OCI-LY3 (cell line): ENCODE results near the gene AOAH.

Experiments used
- H2AFZ ChIP-seq: fragments of 200-600, 300-600 bp; shearing (Covaris generic); 2 replicates; pipeline ENCODE4 v1.6.0; 2014; ENCODE audit warnings: antibody characterized with exemption, low read depth, low read length
- H3K27ac ChIP-seq: fragments of 200-600, 300-600 bp; sonication (generic); 2 replicates; pipeline ENCODE4 v1.5.1; 2014; ENCODE audit warnings: mild to moderate bottlenecking, low read length, moderate library complexity, mixed read lengths
- H3K27me3 ChIP-seq: fragments of 200-600, 300-600 bp; sonication (generic); 2 replicates; pipeline ENCODE4 v1.6.1; 2014; ENCODE audit warnings: low read depth, low read length, mixed read lengths
- H3K36me3 ChIP-seq: fragments of 200-600, 300-600 bp; sonication (generic); replicated peaks from 2 replicates; pipeline ENCODE3; 2014; ENCODE audit warnings: low read depth, low read length, mixed read lengths
- H3K4me1 ChIP-seq: fragments of 300-600, 200-600 bp; sonication (generic); 2 replicates; pipeline ENCODE4 v1.6.1; 2014; ENCODE audit warnings: low read length, mixed read lengths
- H3K4me2 ChIP-seq: fragments of 200-600, 300-600 bp; sonication (generic); 2 replicates; pipeline ENCODE4 v1.6.1; 2014; ENCODE audit warnings: low read length, mixed read lengths
- H3K4me3 ChIP-seq: fragments of 300-600, 200-600 bp; sonication (generic); 2 replicates; pipeline ENCODE4 v1.5.1; 2014; ENCODE audit warnings: antibody characterized with exemption, mild to moderate bottlenecking, low read length, moderate library complexity
- H3K79me2 ChIP-seq: fragments of 300-600, 200-600 bp; shearing (Covaris generic); 2 replicates; pipeline ENCODE4 v1.6.1; 2014; ENCODE audit warnings: mild to moderate bottlenecking, low read length, mixed read lengths
- H3K9ac ChIP-seq: fragments of 300-600, 200-600 bp; shearing (Covaris generic); 2 replicates; pipeline ENCODE4 v1.6.0; 2014; ENCODE audit warnings: mild to moderate bottlenecking, low read length, moderate library complexity
- H3K9me3 ChIP-seq: fragments of 200-600, 300-600 bp; shearing (Covaris generic); 2 replicates; pipeline ENCODE4 v1.6.1; 2014; ENCODE audit warnings: low read length, mixed read lengths; ENCODE audit not compliant: insufficient read depth
- H4K20me1 ChIP-seq: fragments of 200-600, 300-600 bp; sonication (generic); 2 replicates; pipeline ENCODE4 v1.6.1; 2016; ENCODE audit warnings: low read length, mixed read lengths; ENCODE audit not compliant: insufficient read depth
- EZH2phosphoT487 ChIP-seq: fragments of 200-600 bp; shearing (Covaris generic); IDR thresholded peaks from 2 replicates; pipeline ENCODE4 v1.6.1; 2018; ENCODE audit warnings: antibody characterized with exemption, mixed run types, low read depth
- TF ChIP-seq, protein P1 (sequence below): fragments of 200-600, 300-600 bp; sonication (generic); IDR thresholded peaks from 2 replicates; pipeline ENCODE4 v1.5.1; 2014; ENCODE audit warnings: antibody characterized with exemption, low read length, low read depth

Gene AOAH

DNA sequence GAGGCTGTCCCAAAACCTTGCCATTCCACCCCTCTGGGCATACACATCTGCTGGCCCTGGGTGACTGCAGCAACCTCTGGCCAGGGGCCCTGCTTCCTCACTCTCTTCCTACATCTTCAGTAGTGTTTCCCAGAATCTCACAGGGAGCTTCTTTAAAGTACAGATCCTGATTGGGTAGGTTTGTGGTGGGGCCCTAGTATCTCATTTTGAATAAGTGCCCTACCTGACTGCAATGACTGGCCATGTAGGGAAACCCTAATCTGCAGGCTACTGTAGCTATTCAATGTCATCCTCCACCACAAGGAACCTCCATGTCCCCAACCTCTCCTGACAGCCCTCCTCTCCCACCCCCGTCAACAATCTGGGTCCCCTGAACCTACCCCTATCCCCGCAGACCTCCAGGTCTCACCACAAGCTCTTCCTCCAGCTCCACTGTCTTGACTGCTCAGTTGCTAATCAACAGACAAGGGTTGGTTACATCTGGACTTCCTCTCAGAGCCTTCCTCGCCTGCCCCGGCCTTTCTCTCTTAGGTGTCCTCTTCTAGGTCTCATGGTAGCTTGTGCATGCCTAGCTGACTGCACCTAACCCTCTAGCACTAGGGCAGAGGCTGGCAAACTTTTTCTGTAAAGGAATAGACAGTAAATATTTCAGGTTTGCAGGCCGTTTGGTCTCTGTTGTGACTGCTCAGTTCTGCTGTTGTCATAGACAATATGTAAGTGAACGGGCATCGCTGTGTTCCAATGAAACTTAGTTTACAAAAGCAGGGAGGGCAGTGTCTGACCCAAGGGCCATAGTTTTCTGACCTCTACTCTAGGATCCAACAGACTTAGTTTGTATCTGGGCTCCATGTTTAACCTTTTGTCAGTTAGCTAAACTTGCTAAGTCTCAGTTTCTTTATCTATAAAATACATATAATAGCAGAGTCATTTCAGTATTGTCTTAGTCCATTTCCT is 121.1 kb downstream of the AOAH start:
- Histone ChIP-seq H3K27ac (no peak overlapping the region), H3K4me3 (no peak overlapping the region), H4K20me1 (no peaks in the 10 kb centered on the region), H2AFZ (no peak overlapping the region), H3K9ac (no peak overlapping the region), H3K79me2 (no peaks in the 10 kb centered on the region), H3K4me1 (peaks cover 14% of the 10 kb centered on the region), H3K36me3 (no peaks in the 10 kb centered on the region), H3K4me2 (no peak overlapping the region), H3K9me3 (no peaks in the 10 kb centered on the region), H3K27me3 (peaks cover 25% of the 10 kb centered on the region)
- TF ChIP-seq, protein P1, sequence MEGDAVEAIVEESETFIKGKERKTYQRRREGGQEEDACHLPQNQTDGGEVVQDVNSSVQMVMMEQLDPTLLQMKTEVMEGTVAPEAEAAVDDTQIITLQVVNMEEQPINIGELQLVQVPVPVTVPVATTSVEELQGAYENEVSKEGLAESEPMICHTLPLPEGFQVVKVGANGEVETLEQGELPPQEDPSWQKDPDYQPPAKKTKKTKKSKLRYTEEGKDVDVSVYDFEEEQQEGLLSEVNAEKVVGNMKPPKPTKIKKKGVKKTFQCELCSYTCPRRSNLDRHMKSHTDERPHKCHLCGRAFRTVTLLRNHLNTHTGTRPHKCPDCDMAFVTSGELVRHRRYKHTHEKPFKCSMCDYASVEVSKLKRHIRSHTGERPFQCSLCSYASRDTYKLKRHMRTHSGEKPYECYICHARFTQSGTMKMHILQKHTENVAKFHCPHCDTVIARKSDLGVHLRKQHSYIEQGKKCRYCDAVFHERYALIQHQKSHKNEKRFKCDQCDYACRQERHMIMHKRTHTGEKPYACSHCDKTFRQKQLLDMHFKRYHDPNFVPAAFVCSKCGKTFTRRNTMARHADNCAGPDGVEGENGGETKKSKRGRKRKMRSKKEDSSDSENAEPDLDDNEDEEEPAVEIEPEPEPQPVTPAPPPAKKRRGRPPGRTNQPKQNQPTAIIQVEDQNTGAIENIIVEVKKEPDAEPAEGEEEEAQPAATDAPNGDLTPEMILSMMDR: no peak
- TF ChIP-seq EZH2phosphoT487: no peak

DNA sequence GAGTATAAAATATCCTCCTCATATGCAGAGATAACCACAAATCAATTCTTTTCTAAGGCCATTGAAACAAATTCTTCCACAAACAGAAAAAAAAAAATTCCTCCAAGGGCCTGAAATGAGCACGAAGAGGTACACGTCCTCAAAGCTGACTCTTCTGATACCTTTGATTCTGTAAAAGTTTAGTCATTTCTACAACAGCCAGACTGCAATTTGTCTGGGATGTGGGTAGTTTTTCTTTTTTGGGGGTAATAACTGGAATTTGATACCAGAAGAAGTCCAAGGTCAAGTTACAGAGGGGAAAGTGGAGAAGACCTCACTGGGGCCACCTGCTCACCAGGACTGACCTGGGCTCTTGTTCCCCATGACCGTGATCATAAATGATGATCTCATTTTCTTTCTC is 121.8 kb downstream of the AOAH start:
- peaks cover 14% of the 10 kb centered on the region for H3K4me1 ChIP-seq
- H3K79me2 ChIP-seq: no peaks in the 10 kb centered on the region
- no peak overlapping the region for H3K4me2 ChIP-seq
- H3K9me3 ChIP-seq: no peaks in the 10 kb centered on the region
- no peak overlapping the region for H2AFZ ChIP-seq
- H3K36me3 ChIP-seq: no peaks in the 10 kb centered on the region
- H3K9ac ChIP-seq: no peak overlapping the region
- H3K4me3 ChIP-seq: no peak overlapping the region
- no peak for TF ChIP-seq EZH2phosphoT487
- TF ChIP-seq, protein P1: no peak
- H4K20me1 ChIP-seq: no peaks in the 10 kb centered on the region
- H3K27me3 ChIP-seq: peaks cover 19% of the 10 kb centered on the region
- H3K27ac ChIP-seq: no peak overlapping the region

DNA sequence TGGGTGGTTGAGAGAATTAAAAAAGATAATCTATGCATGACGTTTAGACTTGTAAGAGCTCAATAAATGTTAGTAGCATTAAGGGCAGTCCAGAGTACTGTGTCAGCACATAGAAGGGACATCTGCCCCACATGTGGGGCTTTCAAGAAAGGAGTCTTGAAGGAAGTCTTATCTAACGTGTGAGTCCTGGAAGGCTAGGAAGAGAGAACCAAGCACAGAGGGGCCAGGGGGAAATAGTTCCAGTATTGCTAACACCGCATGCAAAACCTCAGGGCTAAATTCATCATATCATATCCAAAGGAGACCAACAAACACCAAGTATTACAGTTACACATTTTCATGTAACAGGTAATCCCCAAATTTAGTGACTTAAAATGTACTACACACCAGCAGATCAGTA is 122.7 kb downstream of the AOAH start:
- H3K27ac ChIP-seq: no peak overlapping the region
- H3K9ac ChIP-seq: no peak overlapping the region
- peak overlapping the region; percentile 21 for H3K4me2 ChIP-seq

DNA sequence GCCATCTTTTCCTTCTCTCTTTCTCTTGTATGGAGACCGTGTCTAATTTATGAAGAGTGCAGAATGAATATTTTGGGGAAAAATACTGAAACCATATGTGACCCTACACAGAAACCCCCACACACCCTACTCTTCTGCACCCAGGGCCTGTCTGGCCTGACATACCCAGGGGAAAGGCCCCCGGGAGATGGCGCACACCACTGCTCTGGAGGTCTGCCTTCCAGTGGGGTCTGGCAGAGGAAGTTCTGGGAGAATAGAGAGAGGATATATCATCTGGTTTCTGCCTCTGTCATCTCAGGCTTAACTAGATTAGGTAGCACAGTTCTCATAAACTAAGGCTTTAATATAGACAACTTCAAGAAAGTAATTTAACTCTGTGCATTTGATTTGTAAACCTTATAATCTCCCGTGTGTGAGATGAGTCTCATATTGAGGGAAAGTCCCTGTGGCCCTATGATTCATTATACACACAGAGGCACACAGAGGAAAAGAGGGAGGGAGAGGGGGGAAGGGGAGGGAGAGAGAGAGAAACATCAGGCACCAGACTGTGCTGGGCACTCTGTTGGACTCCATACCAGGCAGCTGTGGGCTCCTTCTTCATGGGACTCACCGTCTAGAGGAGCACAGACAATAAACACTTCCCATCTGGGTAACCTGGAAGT is 123.3 kb downstream of the AOAH start:
- Histone ChIP-seq H3K9ac (no peak overlapping the region), H3K27ac (no peak overlapping the region), H3K36me3 (no peaks in the 10 kb centered on the region), H3K4me1 (peaks cover 14% of the 10 kb centered on the region), H2AFZ (no peak overlapping the region), H4K20me1 (no peaks in the 10 kb centered on the region), H3K27me3 (peaks cover 5% of the 10 kb centered on the region), H3K4me3 (no peak overlapping the region), H3K9me3 (no peaks in the 10 kb centered on the region), H3K79me2 (no peaks in the 10 kb centered on the region), H3K4me2 (peak overlapping the region; percentile 21)
- no peak for TF ChIP-seq EZH2phosphoT487
- TF ChIP-seq, protein P1: 0 out of 2 replicates have a peak, but pooled peaks have one; percentile 12

More for the DNA sequence above, 122.7 kb downstream of the AOAH start:
- Histone ChIP-seq H2AFZ (no peak overlapping the region), H3K9me3 (no peaks in the 10 kb centered on the region), H3K4me3 (no peak overlapping the region), H4K20me1 (no peaks in the 10 kb centered on the region), H3K4me1 (peaks cover 14% of the 10 kb centered on the region), H3K79me2 (no peaks in the 10 kb centered on the region), H3K27me3 (peaks cover 10% of the 10 kb centered on the region), H3K36me3 (no peaks in the 10 kb centered on the region)
- TF ChIP-seq, protein P1: no peak
- TF ChIP-seq EZH2phosphoT487: no peak
